SJSA1 (cell line): ENCODE data around the gene RAB3GAP1. TPM values are rescaled to one million over a fixed set of nuclear protein-coding genes. Genes with fewer than 3 reads are reported as not detected.
A peak's percentile ranks its signal among the peaks of the same experiment; 100 is the strongest.

Source experiments
- DNase-seq, 2 experiments: peaks; one replicate each; pipeline ENCODE4 v3.0.0-alpha.2; 2015 to 2020; ENCODE audit warnings: low spot score in 2 of 2, low read depth in 1 of 2
- H3K27ac ChIP-seq: fragments of 250-450 bp; sonication (Bioruptor Pico); 2 replicates; pipeline ENCODE4 v1.5.1; 2020; ENCODE audit warnings: mild to moderate bottlenecking, moderate library complexity
- H3K27me3 ChIP-seq: fragments of 250-450 bp; sonication (Bioruptor Pico); replicated peaks from 2 replicates; pipeline ENCODE4 v1.5.1; 2020; ENCODE audit warnings: mild to moderate bottlenecking, moderate library complexity
- H3K36me3 ChIP-seq: fragments of 250-450 bp; sonication (Bioruptor Pico); 2 replicates; pipeline ENCODE4 v1.5.1; 2020; ENCODE audit warnings: mild to moderate bottlenecking
- H3K4me1 ChIP-seq: fragments of 250-450 bp; sonication (Bioruptor Pico); replicated peaks from 2 replicates; pipeline ENCODE4 v1.6.1; 2021; ENCODE audit warnings: mild to moderate bottlenecking
- H3K4me3 ChIP-seq: fragments of 250-450 bp; sonication (Bioruptor Pico); 2 replicates; pipeline ENCODE4 v1.5.1; 2020; ENCODE audit warnings: mild to moderate bottlenecking
- H3K9me3 ChIP-seq: fragments of 250-450 bp; sonication (Bioruptor Pico); replicated peaks from 2 replicates; pipeline ENCODE4 v1.5.1; 2020; ENCODE audit warnings: mild to moderate bottlenecking
- total RNA-seq: library from RNA; depleted of rRNA; stranded (reverse); fragments of >200 nt; shearing (Covaris generic); gene quantifications from 2 replicates; pipeline ENCODE4 v1.2.3, GENCODE V29; 2014; rRNA removed

The RAB3GAP1 gene
- 56.5 and 58.9 TPM in 2 replicates for total RNA-seq

DNA sequence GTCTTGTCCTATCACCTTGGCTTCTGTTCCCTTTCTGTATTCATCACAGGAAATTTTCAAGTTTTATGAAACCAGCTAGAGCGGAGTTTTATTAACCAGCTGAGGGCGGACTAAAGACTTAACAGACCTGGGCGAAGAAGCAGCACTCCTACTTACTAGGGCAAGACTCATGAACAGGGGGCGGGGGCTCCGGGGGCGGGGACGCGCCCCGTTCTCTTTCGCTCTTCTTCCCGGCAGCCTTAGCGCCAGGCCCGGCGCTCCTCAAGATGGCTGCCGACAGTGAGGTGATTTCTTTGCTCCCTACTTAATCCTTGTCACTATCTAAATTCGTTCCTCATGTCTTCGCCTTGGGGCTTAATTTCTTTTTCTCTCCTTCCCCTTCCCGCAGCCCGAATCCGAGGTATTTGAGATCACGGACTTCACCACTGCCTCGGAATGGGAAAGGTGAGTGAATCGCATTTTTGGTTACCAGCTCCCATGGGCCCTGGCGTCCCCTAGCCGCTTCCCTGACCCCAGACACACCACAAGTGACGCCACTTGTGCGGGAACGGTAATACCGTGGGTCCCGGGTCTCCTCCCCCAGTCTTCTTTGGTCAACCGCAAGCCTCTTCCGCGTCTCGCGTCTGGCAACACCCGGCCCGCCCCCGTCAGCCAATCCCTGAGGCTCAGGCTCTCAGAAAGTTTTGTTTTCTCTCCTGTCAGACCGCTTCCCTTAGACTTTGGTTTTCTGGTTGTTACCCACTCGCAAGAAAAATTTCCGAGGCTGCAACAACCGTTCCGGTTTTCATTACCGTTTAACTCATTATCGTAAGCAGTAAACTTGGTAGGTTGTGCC is at the start of gene RAB3GAP1:
RAB3GAP1 (plus strand) TSS at position 251 of the 835 bp plus-strand sequence; CDS start at position 267, 16 bp downstream.
- H3K4me3 ChIP-seq: peak within 1 kb of the TSS; percentile 80
- no peaks in the 10 kb centered on the region for H3K9me3 ChIP-seq
- peaks cover 25% of the 10 kb centered on the region for H3K36me3 ChIP-seq
- H3K4me1 ChIP-seq: peaks cover 10% of the 10 kb centered on the region
- H3K27me3 ChIP-seq: no peaks in the 10 kb centered on the region
- peak within 1 kb of the TSS; percentile 96 for H3K27ac ChIP-seq
- peak; percentile 73 to 77 for DNase-seq

DNA sequence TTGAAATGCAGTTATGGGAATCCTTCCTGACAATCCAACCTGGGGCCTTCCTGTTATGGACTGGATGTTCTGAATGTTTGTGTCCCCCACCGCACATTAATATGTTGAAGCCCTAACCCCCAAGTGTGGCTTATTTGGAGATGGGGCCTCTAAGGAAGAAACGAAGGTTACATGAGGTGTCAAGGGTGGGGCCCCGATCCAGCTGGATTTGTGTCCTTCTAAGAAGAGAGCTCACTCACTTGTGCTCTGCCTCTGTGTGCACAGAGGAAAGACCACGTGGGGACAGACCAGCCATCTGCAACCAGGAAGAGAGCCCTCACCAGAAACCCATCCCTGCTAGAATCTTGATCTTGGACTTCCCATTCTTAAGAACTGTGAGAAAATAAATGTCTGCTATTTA is 49.3 kb upstream of the RAB3GAP1 start:
- Histone ChIP-seq H3K4me3 (no peak overlapping the region), H3K27ac (no peak overlapping the region), H3K27me3 (no peaks in the 10 kb centered on the region; the same call in 1 of the 2 replicates), H3K36me3 (no peaks in the 10 kb centered on the region), H3K9me3 (no peaks in the 10 kb centered on the region), H3K4me1 (peaks cover 6% of the 10 kb centered on the region)
- DNase-seq: no peak

DNA sequence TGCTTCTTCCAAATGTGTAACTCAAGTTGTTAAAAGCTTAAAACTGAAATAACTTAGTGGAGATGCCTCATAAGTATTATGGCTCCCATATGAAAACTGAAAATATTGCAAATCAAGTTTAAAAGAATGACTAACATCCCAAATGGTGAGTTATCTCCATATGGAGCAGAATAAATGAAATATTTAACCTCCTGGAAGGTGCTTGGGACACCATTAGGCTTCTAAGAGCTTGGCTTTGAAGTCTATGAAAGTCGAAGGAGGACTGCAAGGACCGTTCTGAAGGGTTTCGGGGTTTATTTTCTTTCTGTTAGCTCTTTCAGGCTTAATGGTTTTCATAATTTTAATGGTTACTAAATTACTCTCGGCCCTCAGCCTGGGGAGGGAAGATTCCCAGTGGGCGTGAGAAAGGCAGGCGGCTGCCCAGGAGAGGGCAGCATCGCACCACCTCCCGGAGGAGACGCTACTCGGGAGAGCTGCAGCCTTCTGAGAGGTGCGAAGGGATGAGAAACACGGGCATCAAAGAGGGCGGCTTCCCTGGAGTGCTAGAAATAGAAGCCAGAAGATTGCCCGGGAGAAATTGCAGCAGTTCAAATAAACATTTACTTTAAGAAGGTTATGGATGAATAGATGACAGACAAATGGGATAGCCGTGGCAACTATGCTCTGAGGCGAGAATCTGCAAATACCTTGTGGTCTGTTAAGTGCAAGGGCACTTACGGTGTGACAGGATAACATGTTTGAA is 47.9 kb upstream of the RAB3GAP1 start:
- no peak overlapping the region for H3K27ac ChIP-seq
- no peaks in the 10 kb centered on the region; the same call in 1 of the 2 replicates for H3K27me3 ChIP-seq
- H3K36me3 ChIP-seq: no peaks in the 10 kb centered on the region
- DNase-seq: peak; percentile 73 to 77
- no peaks in the 10 kb centered on the region for H3K9me3 ChIP-seq
- peaks cover 6% of the 10 kb centered on the region; the same call in 1 of the 2 replicates for H3K4me1 ChIP-seq
- H3K4me3 ChIP-seq: no peak overlapping the region

DNA sequence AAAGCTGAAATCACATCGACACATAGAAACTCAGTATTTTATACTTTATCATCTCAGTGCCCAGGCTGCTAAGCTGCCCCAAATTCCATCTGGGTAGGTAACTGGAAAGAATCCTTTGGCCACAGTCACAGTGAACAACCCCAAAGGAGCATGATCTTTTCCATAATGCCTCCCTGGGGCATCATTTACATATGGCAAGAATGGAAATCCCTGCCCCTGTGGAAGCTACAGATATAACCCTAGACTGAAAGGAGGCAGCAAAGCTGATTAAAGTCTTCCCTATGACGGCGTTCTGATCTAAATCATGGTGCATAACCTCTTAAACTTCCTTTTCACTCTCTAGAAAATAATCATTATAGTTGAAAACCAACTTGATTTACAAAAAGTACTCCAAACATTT is 46.3 kb upstream of the RAB3GAP1 start:
- Histone ChIP-seq H3K27ac (no peak overlapping the region), H3K4me1 (no peaks in the 10 kb centered on the region), H3K9me3 (no peaks in the 10 kb centered on the region), H3K36me3 (no peaks in the 10 kb centered on the region), H3K27me3 (no peaks in the 10 kb centered on the region; the same call in 1 of the 2 replicates), H3K4me3 (no peak overlapping the region)
- no peak for DNase-seq

DNA sequence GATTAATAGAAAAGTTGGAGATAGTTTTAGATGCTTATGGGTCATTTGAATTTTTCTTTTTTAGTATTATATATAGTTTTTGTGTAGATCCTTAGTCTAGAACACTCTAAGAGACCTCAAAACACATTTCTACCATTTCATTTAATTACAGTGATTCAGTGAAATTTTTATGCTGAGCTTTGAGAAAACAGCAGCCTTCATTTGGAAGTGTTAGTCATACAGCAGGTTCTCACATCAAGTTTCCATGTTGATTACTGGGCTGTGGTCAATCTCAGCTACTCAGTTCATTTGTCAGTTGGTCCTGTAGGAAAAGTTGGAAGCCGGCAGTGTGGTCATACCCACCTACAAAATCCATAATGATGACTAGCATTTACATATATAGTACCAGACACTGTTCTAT is 42.8 kb upstream of the RAB3GAP1 start:
- Histone ChIP-seq H3K9me3 (no peaks in the 10 kb centered on the region), H3K4me3 (no peak overlapping the region), H3K4me1 (no peaks in the 10 kb centered on the region), H3K27me3 (no peaks in the 10 kb centered on the region; the same call in 1 of the 2 replicates), H3K27ac (no peak overlapping the region), H3K36me3 (no peaks in the 10 kb centered on the region)
- no peak for DNase-seq

DNA sequence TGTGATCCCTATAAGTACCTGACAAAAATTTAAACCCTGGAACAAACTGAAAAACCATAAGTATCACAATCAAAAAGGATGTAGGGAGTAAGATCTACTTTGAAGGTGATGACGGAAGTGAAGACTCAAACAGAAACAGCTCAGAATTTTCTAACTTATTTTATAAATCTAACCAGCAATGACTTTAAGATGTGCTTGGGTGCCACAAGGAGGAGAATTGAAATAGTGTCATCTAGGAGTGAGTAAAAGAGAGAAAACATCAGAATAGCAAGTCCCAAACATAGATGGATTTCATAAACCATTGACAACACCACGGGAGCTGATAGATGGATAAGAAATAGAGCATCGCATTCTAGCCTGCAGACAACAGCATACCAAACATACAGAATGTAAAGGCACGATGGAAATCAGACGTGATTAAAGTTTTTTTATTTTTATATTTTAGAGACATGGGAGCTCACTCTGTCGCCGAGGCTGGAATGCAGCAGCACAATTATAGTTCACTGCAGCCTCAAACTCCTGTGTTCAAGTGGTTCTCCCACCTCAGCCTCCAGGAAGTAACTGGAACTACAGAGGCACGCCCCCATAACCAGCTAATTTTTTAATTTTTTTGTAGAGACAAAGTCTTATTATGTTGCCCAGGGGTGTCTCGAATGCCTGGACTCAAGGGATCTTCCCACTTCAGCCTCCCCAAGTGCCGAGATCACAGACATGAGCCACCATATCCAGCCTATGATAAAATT is 41.7 kb upstream of the RAB3GAP1 start:
- Histone ChIP-seq H3K36me3 (no peaks in the 10 kb centered on the region), H3K27me3 (peaks cover 4% of the 10 kb centered on the region), H3K4me1 (no peaks in the 10 kb centered on the region), H3K27ac (no peak overlapping the region), H3K9me3 (no peaks in the 10 kb centered on the region), H3K4me3 (no peak overlapping the region)
- no peak for DNase-seq

DNA sequence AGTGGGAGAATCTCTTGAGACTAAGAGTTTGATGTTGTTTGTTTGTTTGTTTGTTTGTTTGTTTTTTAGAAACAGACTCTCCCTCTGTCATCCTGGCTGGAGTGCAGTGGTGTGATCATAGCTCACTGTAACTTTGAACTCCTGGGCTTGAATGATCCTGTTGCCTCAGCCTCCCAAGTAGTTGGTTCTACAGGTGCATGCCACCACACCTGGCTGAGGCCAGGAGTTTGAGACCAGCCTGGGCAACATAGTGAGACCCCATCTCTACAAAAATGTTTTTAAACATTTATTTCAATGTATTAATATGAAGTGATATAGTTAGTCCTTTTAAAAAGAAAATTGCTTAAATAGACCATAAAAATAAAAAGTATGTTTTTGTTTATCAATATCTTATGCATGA is 40.5 kb upstream of the RAB3GAP1 start:
- Histone ChIP-seq H3K4me3 (no peak overlapping the region), H3K36me3 (no peaks in the 10 kb centered on the region), H3K27me3 (peaks cover 5% of the 10 kb centered on the region; the same call in 1 of the 2 replicates), H3K4me1 (no peaks in the 10 kb centered on the region), H3K27ac (no peak overlapping the region), H3K9me3 (no peaks in the 10 kb centered on the region)
- no peak for DNase-seq

DNA sequence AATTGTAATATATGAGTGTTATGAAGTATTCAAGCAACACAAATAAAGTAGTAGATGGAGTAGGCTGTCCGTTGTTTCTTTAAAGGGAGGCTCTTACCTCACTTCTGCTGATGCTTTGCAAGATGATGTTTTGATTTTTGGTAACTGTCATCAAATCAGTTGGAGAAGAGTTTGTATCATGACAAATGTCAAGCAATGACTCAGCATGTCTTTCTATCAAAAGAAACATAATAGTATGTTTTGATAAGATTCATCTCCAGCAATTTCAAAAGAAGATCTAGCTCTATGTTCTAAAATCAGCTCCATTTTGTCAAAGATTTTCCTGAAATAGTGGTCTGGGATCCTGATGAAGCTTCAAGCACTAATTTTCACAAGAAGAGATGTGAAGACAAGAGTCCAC is 30.5 kb upstream of the RAB3GAP1 start:
- H3K27ac ChIP-seq: no peak overlapping the region
- 0 out of 2 replicates have a peak, but pooled peaks cover 8% of the 10 kb centered on the region for H3K27me3 ChIP-seq
- no peak for DNase-seq
- H3K9me3 ChIP-seq: no peaks in the 10 kb centered on the region
- H3K36me3 ChIP-seq: no peaks in the 10 kb centered on the region
- H3K4me1 ChIP-seq: no peaks in the 10 kb centered on the region
- H3K4me3 ChIP-seq: no peak overlapping the region

DNA sequence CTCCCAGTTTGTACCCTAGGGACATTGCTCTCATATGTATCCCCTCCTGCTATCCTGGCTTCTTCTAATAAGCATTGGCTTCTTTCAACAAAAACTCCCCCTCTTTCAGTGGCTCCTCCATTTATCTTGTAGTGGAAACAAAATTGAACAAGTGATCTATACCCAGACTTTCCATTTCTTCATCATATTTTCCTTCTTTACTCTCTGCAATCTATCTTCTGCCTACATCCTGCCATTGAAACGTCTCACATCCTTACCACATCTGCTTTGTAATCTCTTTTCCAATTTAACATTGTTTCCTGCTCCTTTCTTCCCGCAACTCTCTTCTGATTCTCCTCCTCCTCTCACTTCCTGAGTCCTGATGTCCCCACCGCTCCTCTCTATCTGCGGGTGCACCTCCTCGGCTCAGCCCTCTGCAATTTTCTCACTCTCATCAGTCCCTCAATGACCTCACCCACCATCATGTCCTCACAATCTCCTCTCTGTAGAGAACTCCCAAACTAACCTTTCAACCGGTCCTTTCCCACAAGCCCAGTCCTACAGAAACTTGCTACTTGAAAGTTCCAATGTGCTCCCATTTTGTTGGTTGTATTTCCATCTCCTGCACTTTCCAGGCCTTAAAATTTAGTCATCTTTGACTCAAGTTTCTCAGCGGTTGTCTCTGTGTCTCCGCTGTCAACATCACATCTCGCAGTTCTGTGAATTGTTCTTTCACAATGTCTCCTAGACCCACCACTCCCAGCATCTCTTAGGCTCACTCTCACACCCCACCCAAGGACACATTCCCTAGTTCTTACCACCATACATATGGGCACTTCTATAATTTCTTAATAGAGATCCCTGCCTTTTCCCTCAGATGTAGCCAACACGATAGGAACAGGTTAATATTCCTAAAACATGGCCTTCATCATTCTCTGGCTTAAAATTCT is 28.9 kb upstream of the RAB3GAP1 start:
- Histone ChIP-seq H3K27me3 (no peaks in the 10 kb centered on the region), H3K36me3 (no peaks in the 10 kb centered on the region), H3K27ac (no peak overlapping the region), H3K4me3 (no peak overlapping the region), H3K4me1 (no peaks in the 10 kb centered on the region), H3K9me3 (no peaks in the 10 kb centered on the region)
- DNase-seq: no peak

DNA sequence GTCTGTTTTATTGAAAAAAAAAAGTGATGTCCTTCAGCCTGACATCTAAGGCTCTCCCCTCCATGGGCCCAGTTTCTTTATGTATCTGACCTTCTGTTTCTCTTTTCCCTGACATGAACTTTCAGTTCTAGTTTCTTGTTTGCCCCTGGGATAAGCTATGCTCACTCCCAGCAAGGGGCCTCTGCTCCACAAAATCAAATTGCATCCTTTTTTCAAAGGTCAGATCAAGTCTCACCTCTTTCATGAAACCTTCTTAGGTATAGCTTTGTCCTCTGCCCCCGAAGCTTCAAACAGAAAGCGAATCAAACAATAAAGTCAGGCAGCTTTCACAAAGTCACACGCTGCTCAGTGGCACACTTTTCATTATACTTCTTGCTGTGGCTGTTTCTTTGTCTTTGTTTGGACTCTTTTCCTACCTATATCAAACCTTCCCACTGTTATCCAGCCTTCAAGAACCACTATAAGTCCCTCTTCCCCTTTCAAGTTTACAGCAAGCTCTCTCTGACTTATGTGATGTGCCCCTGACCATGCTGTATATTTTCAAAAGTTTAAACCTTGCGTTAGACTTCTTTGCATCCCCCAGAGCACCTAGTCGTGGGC is 28.1 kb upstream of the RAB3GAP1 start:
- H3K36me3 ChIP-seq: no peaks in the 10 kb centered on the region
- no peak overlapping the region for H3K4me3 ChIP-seq
- no peaks in the 10 kb centered on the region for H3K4me1 ChIP-seq
- no peak for DNase-seq
- H3K27me3 ChIP-seq: no peaks in the 10 kb centered on the region
- H3K9me3 ChIP-seq: no peaks in the 10 kb centered on the region
- H3K27ac ChIP-seq: no peak overlapping the region

DNA sequence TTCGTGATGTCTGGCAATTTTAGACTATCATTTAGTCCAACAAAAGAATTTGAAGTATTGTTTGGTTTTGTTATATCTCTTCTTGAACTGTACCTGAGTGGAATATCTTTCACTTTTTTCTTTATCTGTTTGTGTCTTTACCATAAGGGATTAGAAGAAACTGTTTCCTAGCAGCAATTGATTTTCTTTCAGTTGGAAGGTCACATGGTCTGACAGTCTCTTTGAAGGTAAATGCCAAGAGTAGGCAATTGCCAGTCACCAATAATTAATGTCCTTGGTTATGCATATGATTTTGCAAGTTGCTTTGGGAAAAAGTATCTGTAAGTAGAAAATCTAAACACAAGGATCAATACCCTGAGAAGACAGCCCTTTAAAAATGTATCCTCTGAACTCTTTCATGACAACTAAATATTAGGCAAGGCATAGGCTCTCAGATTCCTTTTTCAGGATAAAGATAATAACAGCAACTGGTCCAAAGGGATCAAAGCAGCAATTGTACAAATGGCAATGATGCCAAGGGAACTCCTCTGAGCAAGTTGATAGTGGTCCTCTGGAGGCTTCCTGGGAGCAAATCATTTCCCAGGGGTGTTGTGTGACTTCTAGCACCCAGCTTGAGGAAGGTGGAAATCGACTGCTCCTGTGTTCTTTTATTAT is 22.5 kb upstream of the RAB3GAP1 start:
- Histone ChIP-seq H3K4me3 (no peak overlapping the region), H3K27me3 (no peaks in the 10 kb centered on the region), H3K27ac (no peak overlapping the region), H3K36me3 (no peaks in the 10 kb centered on the region), H3K4me1 (no peaks in the 10 kb centered on the region), H3K9me3 (no peaks in the 10 kb centered on the region)
- DNase-seq: no peak

DNA sequence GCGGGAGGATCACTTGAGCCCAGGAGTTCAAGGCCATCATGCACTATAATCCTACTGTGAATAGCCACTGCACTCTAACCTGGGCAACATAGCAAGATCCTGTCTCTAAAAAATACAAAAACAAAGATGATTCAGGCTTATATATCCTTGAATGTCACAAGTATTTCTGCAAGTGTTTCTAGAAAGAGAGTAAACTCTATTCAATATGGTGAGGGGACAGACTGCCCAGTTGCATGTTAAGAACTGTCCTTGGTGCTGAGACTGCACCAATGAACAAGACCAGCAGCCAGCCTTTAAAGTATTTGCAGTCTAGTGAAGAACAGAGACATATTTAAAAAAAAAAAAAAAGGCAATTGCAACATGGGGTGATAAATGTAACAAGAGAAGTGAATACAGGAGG is 21.3 kb upstream of the RAB3GAP1 start:
- H3K36me3 ChIP-seq: no peaks in the 10 kb centered on the region
- no peaks in the 10 kb centered on the region for H3K4me1 ChIP-seq
- H3K4me3 ChIP-seq: no peak overlapping the region
- no peaks in the 10 kb centered on the region for H3K27me3 ChIP-seq
- DNase-seq: no peak
- no peaks in the 10 kb centered on the region for H3K9me3 ChIP-seq
- H3K27ac ChIP-seq: no peak overlapping the region
